SK-N-SH treated with all-trans-retinoic acid at 6 μM for 48 hours (cell line): ENCODE data around the gene RIMBP2.

Source experiments
- ATAC-seq: fragments of 200-7000 bp; cut with Tn5 transposase; 3 replicates; pipeline ENCODE4 v1.9.1; 2020; ENCODE audit warnings: mild to moderate bottlenecking, moderate library complexity
- CSDC2 ChIP-seq: fragments of 250-450 bp; sonication (Bioruptor Pico); IDR thresholded peaks from 2 replicates; pipeline ENCODE4 v1.5.0; 2020; ENCODE audit warnings: mild to moderate bottlenecking, moderate library complexity
- CSRNP3 ChIP-seq: fragments of 250-450 bp; sonication (Bioruptor Pico); IDR thresholded peaks from 2 replicates; pipeline ENCODE4 v1.5.1; 2021; ENCODE audit warnings: mild to moderate bottlenecking, moderate library complexity
- ESRRG ChIP-seq: fragments of 250-450 bp; sonication (Bioruptor Pico); IDR thresholded peaks from 2 replicates; pipeline ENCODE4 v1.6.1; 2021; ENCODE audit warnings: mild to moderate bottlenecking
- OSR1 ChIP-seq: fragments of 250-450 bp; sonication (Bioruptor Pico); IDR thresholded peaks from 2 replicates; pipeline ENCODE4 v1.8.0; 2022; ENCODE audit warnings: moderate library complexity, mild to moderate bottlenecking, inconsistent platforms
- POU6F1 ChIP-seq: fragments of 250-450 bp; sonication (Bioruptor Pico); IDR thresholded peaks from 2 replicates; pipeline ENCODE4 v1.8.0; 2021; ENCODE audit warnings: low read depth, mild to moderate bottlenecking, moderate library complexity, borderline replicate concordance
- PPARA ChIP-seq: fragments of 250-450 bp; sonication (Bioruptor Pico); IDR thresholded peaks from 2 replicates; pipeline ENCODE4 v1.5.0; 2020; ENCODE audit warnings: mild to moderate bottlenecking, borderline replicate concordance
- SNAI2 ChIP-seq: fragments of 250-450 bp; sonication (Bioruptor Pico); IDR thresholded peaks from 2 replicates; pipeline ENCODE4 v1.5.0; 2020; ENCODE audit warnings: mild to moderate bottlenecking, moderate library complexity
- TCF4 ChIP-seq: fragments of 250-450 bp; sonication (Bioruptor Pico); IDR thresholded peaks from 2 replicates; pipeline ENCODE4 v1.8.0; 2021; ENCODE audit warnings: mild to moderate bottlenecking, moderate library complexity, borderline replicate concordance
- TOX ChIP-seq: fragments of 250-450 bp; sonication (Bioruptor Pico); IDR thresholded peaks from 2 replicates; pipeline ENCODE4 v1.8.0; 2021; ENCODE audit warnings: mild to moderate bottlenecking, moderate library complexity, borderline replicate concordance
- TSHZ2 ChIP-seq: fragments of 250-450 bp; sonication (Bioruptor Pico); IDR thresholded peaks from 2 replicates; pipeline ENCODE4 v1.5.0; 2020; ENCODE audit warnings: mild to moderate bottlenecking, moderate library complexity
- ZC3H10 ChIP-seq: fragments of 250-450 bp; sonication (Bioruptor Pico); IDR thresholded peaks from 2 replicates; pipeline ENCODE4 v1.5.1; 2021; ENCODE audit warnings: mild to moderate bottlenecking, moderate library complexity
- ZFP3 ChIP-seq: fragments of 250-450 bp; sonication (Bioruptor Pico); IDR thresholded peaks from 2 replicates; pipeline ENCODE4 v1.5.0; 2020; ENCODE audit warnings: mild to moderate bottlenecking, moderate library complexity
- ZNF565 ChIP-seq: fragments of 450-650 bp; formaldehyde crosslinking; conservative IDR thresholded peaks from 2 replicates; pipeline ENCODE4 v1.5.0; 2020; ENCODE audit warnings: low read depth, mild to moderate bottlenecking, moderate library complexity
- ZNF70 ChIP-seq: fragments of 450-650 bp; formaldehyde crosslinking; IDR thresholded peaks from 2 replicates; pipeline ENCODE4 v1.5.0; 2020; ENCODE audit warnings: mild to moderate bottlenecking, moderate library complexity
- TF ChIP-seq, protein P1 (sequence below): fragments of 250-450 bp; sonication (Bioruptor Pico); IDR thresholded peaks from 2 replicates; pipeline ENCODE4 v1.5.1; 2020; ENCODE audit warnings: low read depth, mild to moderate bottlenecking, moderate library complexity

Gene RIMBP2

GRCh38 chr12:130455161-130455560, 260.9 kb downstream of the RIMBP2 start:
- TF ChIP-seq ZNF565 (CRISPR knock-in tag): no peak
- no peak for TF ChIP-seq ZFP3
- no peak for TF ChIP-seq SNAI2 (CRISPR knock-in tag)
- no peak for TF ChIP-seq TOX (CRISPR knock-in tag)
- no peak for TF ChIP-seq ZC3H10 (CRISPR knock-in tag)
- no peak for TF ChIP-seq PPARA (CRISPR knock-in tag)
- no peak for TF ChIP-seq TSHZ2 (CRISPR knock-in tag)
- TF ChIP-seq, protein P1, sequence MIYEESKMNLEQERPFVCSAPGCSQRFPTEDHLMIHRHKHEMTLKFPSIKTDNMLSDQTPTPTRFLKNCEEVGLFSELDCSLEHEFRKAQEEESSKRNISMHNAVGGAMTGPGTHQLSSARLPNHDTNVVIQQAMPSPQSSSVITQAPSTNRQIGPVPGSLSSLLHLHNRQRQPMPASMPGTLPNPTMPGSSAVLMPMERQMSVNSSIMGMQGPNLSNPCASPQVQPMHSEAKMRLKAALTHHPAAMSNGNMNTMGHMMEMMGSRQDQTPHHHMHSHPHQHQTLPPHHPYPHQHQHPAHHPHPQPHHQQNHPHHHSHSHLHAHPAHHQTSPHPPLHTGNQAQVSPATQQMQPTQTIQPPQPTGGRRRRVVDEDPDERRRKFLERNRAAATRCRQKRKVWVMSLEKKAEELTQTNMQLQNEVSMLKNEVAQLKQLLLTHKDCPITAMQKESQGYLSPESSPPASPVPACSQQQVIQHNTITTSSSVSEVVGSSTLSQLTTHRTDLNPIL: no peak
- TF ChIP-seq TCF4 (CRISPR knock-in tag): no peak
- no peak for TF ChIP-seq CSRNP3 (CRISPR knock-in tag)
- no peak for TF ChIP-seq OSR1 (CRISPR knock-in tag)
- no peak for ATAC-seq

- TF ChIP-seq TSHZ2 (CRISPR knock-in tag) (no peak), CSRNP3 (CRISPR knock-in tag) (no peak), TOX (CRISPR knock-in tag) (no peak), PPARA (CRISPR knock-in tag) (no peak)
- TF ChIP-seq, all 23 proteins: peak for 0
- ATAC-seq: no peak
Measured at GRCh38 chr12:130454296-130454695, 261.8 kb downstream of the RIMBP2 start.

DNA sequence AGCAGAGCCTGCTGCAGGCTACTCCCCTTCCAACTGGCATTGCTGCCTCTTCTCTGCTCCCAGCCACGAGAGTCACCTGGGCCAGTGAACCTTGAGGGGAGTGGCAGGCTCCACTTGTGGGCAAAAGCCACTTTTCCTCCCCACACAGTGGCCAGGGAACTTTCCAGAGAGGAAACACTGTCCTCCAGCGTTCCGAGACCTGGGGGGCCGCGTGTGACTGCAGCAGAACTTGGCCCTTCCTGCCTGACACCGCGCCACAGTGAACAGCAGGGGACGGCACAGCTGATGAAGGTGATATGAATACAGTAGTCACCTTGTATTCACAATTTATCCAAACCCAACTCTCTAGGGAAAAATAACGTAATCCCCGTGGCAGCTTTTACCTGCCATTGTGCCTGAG, 263.6 kb downstream of the RIMBP2 start:
- ATAC-seq: no peak
- no peak for TF ChIP-seq ZFP3
- TF ChIP-seq, all 23 proteins: peak for 0

DNA sequence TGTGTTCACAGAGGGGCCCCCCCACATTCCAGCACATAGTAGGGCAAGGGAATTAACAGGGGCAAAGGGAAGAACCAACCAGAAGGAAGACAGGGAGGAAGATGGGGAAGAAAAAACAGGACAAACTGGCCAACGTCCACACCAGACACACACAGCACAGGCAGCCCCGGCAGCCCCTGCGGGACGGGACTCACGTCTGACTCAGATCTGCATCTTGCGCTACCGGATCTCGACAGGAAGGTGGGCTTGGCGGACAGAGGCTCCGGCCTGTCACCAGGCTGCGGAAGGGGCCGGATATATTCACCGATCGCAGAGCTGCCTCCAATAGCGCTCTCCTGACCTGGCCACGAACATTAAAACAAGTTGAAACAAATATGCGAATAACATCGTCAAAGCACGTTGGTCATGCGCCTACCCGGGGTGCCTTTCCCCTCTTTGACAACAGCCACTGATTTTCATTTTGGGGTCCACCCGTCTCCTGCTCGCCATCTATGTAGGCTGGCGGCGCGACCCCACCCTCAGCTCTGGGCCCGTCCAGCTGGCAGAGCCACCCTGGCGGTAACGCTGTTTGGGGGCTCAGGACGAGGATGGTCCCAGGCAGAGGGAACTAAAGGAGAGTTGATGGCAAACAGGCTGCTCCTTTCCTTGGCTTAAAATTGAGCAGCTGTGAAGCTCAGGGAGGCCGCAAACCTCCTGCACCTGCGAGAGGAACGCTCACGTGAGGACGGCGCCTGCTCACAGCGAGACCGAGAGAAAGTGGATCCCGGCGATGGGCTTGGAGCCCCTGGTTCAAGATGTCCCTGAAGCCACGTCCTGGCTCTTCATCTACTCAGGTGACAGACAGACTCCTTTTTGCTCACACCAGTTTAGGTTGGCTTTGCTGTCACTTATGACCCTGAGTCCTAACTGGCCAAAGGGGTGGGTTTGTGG, 264.8 kb downstream of the RIMBP2 start:
- no peak for ATAC-seq
- TF ChIP-seq CSDC2 (CRISPR knock-in tag) (no peak), POU6F1 (CRISPR knock-in tag) (no peak), TOX (CRISPR knock-in tag) (no peak), PPARA (CRISPR knock-in tag) (no peak), SNAI2 (CRISPR knock-in tag) (no peak), ZNF565 (CRISPR knock-in tag) (no peak), ZNF70 (CRISPR knock-in tag) (no peak), ESRRG (no peak), TCF4 (CRISPR knock-in tag) (no peak)
